HepG2 (cell line): ENCODE data around the gene ABCC2. TPM values are rescaled to one million over a fixed set of nuclear protein-coding genes. Genes with fewer than 3 reads are reported as not detected.

Source experiments
- ASH2L ChIP-seq: fragments of 300-600, 200-600 bp; sonication (generic); IDR thresholded peaks from 2 replicates; pipeline ENCODE4 v1.7.0; 2017; ENCODE audit warnings: low read depth, mild to moderate bottlenecking, moderate library complexity, mixed read lengths, low read length; ENCODE audit not compliant: insufficient read length
- ATF4 ChIP-seq, 2 experiments: fragments of 450-650 bp in 1 of 2; sonication (generic) in 1 of 2; formaldehyde crosslinking; IDR thresholded peaks; 2 replicates each; pipeline versions ENCODE4 v1.5.0 to v1.8.0; 2020 to 2022; ENCODE audit warnings: mild to moderate bottlenecking in 1 of 2, missing genetic modification reagents in 1 of 2
- BRD4 ChIP-seq: sonication (generic); formaldehyde crosslinking; IDR thresholded peaks from 2 replicates; pipeline ENCODE4 v1.4.0; 2020; ENCODE audit warnings: missing genetic modification reagents
- CEBPG ChIP-seq: IDR thresholded peaks from 2 replicates; pipeline ENCODE4 v1.6.1; 2016
- EEA1 ChIP-seq: sonication (generic); formaldehyde crosslinking; IDR thresholded peaks from 2 replicates; pipeline ENCODE4 v1.5.1; 2020; ENCODE audit warnings: mild to moderate bottlenecking, missing genetic modification reagents, borderline replicate concordance
- EED ChIP-seq: sonication (generic); formaldehyde crosslinking; IDR thresholded peaks from 2 replicates; pipeline ENCODE4 v1.5.0; 2020; ENCODE audit warnings: mild to moderate bottlenecking, missing genetic modification reagents
- FOXA1 ChIP-seq, 2 experiments: fragments of 450-650 bp in 1 of 2; sonication (generic) in 1 of 2; formaldehyde crosslinking in 1 of 2; IDR thresholded peaks; 2 replicates each; pipeline versions ENCODE4 v1.4.0 to v1.6.1; 2016 to 2020; ENCODE audit warnings: missing genetic modification reagents in 1 of 2
- GZF1 ChIP-seq: sonication (generic); formaldehyde crosslinking; IDR thresholded peaks from 2 replicates; pipeline ENCODE4 v1.5.1; 2020; ENCODE audit warnings: mild to moderate bottlenecking, missing genetic modification reagents
- IKZF1 ChIP-seq: fragments of 450-650 bp; IDR thresholded peaks from 2 replicates; pipeline ENCODE4 v1.7.1; 2016
- IKZF5 ChIP-seq: IDR thresholded peaks from 2 replicates; pipeline ENCODE4 v1.6.1; 2018; ENCODE audit warnings: missing genetic modification reagents, mild to moderate bottlenecking, missing compliant biosample characterization
- MAFG ChIP-seq: sonication (generic); formaldehyde crosslinking; IDR thresholded peaks from 2 replicates; pipeline ENCODE4 v1.5.1; 2020; ENCODE audit warnings: mild to moderate bottlenecking, missing genetic modification reagents
- MIER2 ChIP-seq: IDR thresholded peaks from 2 replicates; pipeline ENCODE4 v1.6.1; 2016; ENCODE audit warnings: missing biosample characterization, missing genetic modification reagents
- MTA1 ChIP-seq: sonication (generic); formaldehyde crosslinking; IDR thresholded peaks from 2 replicates; pipeline ENCODE4 v1.4.0; 2020; ENCODE audit warnings: missing genetic modification reagents, mild to moderate bottlenecking, borderline replicate concordance
- PLRG1 ChIP-seq: fragments of 450-650 bp; conservative IDR thresholded peaks from 2 replicates; pipeline ENCODE4 v1.6.1; 2016
- SCMH1 ChIP-seq: sonication (generic); formaldehyde crosslinking; IDR thresholded peaks from 2 replicates; pipeline ENCODE4 v1.9.0; 2021; ENCODE audit warnings: missing genetic modification reagents, mild to moderate bottlenecking, borderline replicate concordance
- SIN3A ChIP-seq: IDR thresholded peaks from 2 replicates; pipeline ENCODE4 v1.6.1; 2011; ENCODE audit warnings: low read depth, mild to moderate bottlenecking, control low read depth, low read length, borderline replicate concordance
- ZBTB3 ChIP-seq: sonication (generic); formaldehyde crosslinking; IDR thresholded peaks from 2 replicates; pipeline ENCODE4 v1.4.0; 2020; ENCODE audit warnings: low read depth, mild to moderate bottlenecking, moderate library complexity, missing genetic modification reagents, borderline replicate concordance
- ZGPAT ChIP-seq: IDR thresholded peaks from 2 replicates; pipeline ENCODE4 v1.6.1; 2016; ENCODE audit warnings: mild to moderate bottlenecking
- ZIK1 ChIP-seq: sonication (generic); formaldehyde crosslinking; IDR thresholded peaks from 2 replicates; pipeline ENCODE4 v1.5.0; 2020; ENCODE audit warnings: mild to moderate bottlenecking, low read depth, missing genetic modification reagents, borderline replicate concordance
- ZMYM3 ChIP-seq: sonication (generic); formaldehyde crosslinking; IDR thresholded peaks from 2 replicates; pipeline ENCODE4 v1.5.1; 2020; ENCODE audit warnings: mild to moderate bottlenecking, missing genetic modification reagents
- ZNF12 ChIP-seq: sonication (generic); formaldehyde crosslinking; IDR thresholded peaks from 2 replicates; pipeline ENCODE4 v1.5.0; 2020; ENCODE audit warnings: missing genetic modification reagents
- ZNF121 ChIP-seq: sonication (generic); formaldehyde crosslinking; IDR thresholded peaks from 2 replicates; pipeline ENCODE4 v1.5.0; 2020; ENCODE audit warnings: mild to moderate bottlenecking, missing genetic modification reagents
- ZNF292 ChIP-seq: sonication (generic); formaldehyde crosslinking; IDR thresholded peaks from 2 replicates; pipeline ENCODE4 v1.8.1; 2022; ENCODE audit warnings: mild to moderate bottlenecking, low read depth, missing genetic modification reagents, borderline replicate concordance
- ZNF431 ChIP-seq: sonication (generic); formaldehyde crosslinking; IDR thresholded peaks from 2 replicates; pipeline ENCODE4 v1.9.0; 2022; ENCODE audit warnings: missing genetic modification reagents, low read depth, mild to moderate bottlenecking, borderline replicate concordance
- ZNF451 ChIP-seq: sonication (generic); formaldehyde crosslinking; IDR thresholded peaks from 2 replicates; pipeline ENCODE4 v1.5.0; 2020; ENCODE audit warnings: mild to moderate bottlenecking, missing genetic modification reagents
- ZNF543 ChIP-seq: sonication (generic); formaldehyde crosslinking; IDR thresholded peaks from 2 replicates; pipeline ENCODE4 v1.4.0; 2020; ENCODE audit warnings: mild to moderate bottlenecking, missing genetic modification reagents
- ZNF589 ChIP-seq: sonication (generic); formaldehyde crosslinking; conservative IDR thresholded peaks from 2 replicates; pipeline ENCODE4 v1.8.0; 2022; ENCODE audit warnings: mild to moderate bottlenecking, moderate library complexity, missing genetic modification reagents
- ZNF605 ChIP-seq: sonication (generic); formaldehyde crosslinking; IDR thresholded peaks from 2 replicates; pipeline ENCODE4 v1.8.0; 2022; ENCODE audit warnings: mild to moderate bottlenecking, missing genetic modification reagents
- ZNF660 ChIP-seq: sonication (generic); formaldehyde crosslinking; IDR thresholded peaks from 2 replicates; pipeline ENCODE4 v1.5.1; 2020; ENCODE audit warnings: mild to moderate bottlenecking, low read depth, missing genetic modification reagents, borderline replicate concordance
- ZNF772 ChIP-seq: sonication (generic); formaldehyde crosslinking; IDR thresholded peaks from 2 replicates; pipeline ENCODE4 v1.5.0; 2020; ENCODE audit warnings: mild to moderate bottlenecking, missing genetic modification reagents
- ZSCAN29 ChIP-seq: sonication (generic); formaldehyde crosslinking; conservative IDR thresholded peaks from 2 replicates; pipeline ENCODE4 v1.4.0; 2020; ENCODE audit warnings: mild to moderate bottlenecking, missing genetic modification reagents
- polyA plus RNA-seq, 8 experiments: library from polyadenylated mRNA; depleted of rRNA in 3 of 8; stranded (reverse) in 7 of 8; unstranded in 1 of 8; fragments of >200 nt; fragmentation: Illumina TruSeq in 4 of 8; extraction: Trizol in 4 of 8; gene quantifications; 2 replicates each; pipeline versions ENCODE4 v1.2.1 to v1.2.3, GENCODE V29; 2011 to 2016; ENCODE audit warnings: low read depth in 4 of 8, missing spikeins in 1 of 8, mixed read lengths in 1 of 8; ENCODE audit not compliant: insufficient read depth in 1 of 8
- total RNA-seq, 5 experiments: library from RNA; depleted of rRNA; stranded (reverse); fragments of >200 nt; fragmentation: Illumina TruSeq; extraction: Trizol; gene quantifications; 2 replicates each; pipeline ENCODE4 v1.2.3, GENCODE V29; 2016; ENCODE audit warnings: low read depth in 1 of 5

The ABCC2 gene
- total and polyA plus RNA-seq, 2 of the 13 experiments (the other 11 are each of a cell fraction or from before 2014, with no cell fraction given): 181 to 497 TPM

- TF ChIP-seq ZGPAT (CRISPR knock-in tag): peak; percentile 72
- 0 out of 2 replicates have a peak, but pooled peaks have one; percentile 36 for TF ChIP-seq ZSCAN29 (CRISPR knock-in tag)
- TF ChIP-seq IKZF5 (CRISPR knock-in tag): no peak; the same call in 1 of the 2 replicates
- TF ChIP-seq ZNF605 (CRISPR knock-in tag): no peak
- peak; percentile 88 for TF ChIP-seq ZNF12
- no peak for TF ChIP-seq GZF1 (CRISPR knock-in tag)
- TF ChIP-seq IKZF1: no peak
- no peak for TF ChIP-seq PLRG1
- no peak for TF ChIP-seq ZNF451 (CRISPR knock-in tag)
- 0 out of 4 replicates have a peak, but pooled peaks of 1 of the 2 experiments have one; percentile 31 for TF ChIP-seq ATF4 (CRISPR knock-in tag; IDR thresholded peaks at IDR 0.05)
- peak; percentile 43 for TF ChIP-seq CEBPG (CRISPR knock-in tag)
- TF ChIP-seq ZNF431 (CRISPR knock-in tag): no peak; the same call in 1 of the 2 replicates
- 0 out of 2 replicates have a peak, but pooled peaks have one; percentile 39 for TF ChIP-seq ZNF543 (CRISPR knock-in tag)
- peak; percentile 47; the same call in 1 of the 2 replicates for TF ChIP-seq FOXA1 (IDR thresholded peaks at IDR 0.05)
- TF ChIP-seq FOXA1 (CRISPR knock-in tag; IDR thresholded peaks at IDR 0.05): peak; percentile 68
- TF ChIP-seq ASH2L: peak; percentile 65
- TF ChIP-seq BRD4 (CRISPR knock-in tag): no peak
- no peak for TF ChIP-seq EEA1
- no peak for TF ChIP-seq ZIK1 (CRISPR knock-in tag)
- TF ChIP-seq ZNF772 (CRISPR knock-in tag): no peak
- TF ChIP-seq SIN3A: 0 out of 2 replicates have a peak, but pooled peaks have one; percentile 39
- TF ChIP-seq ZNF660 (CRISPR knock-in tag): no peak
- TF ChIP-seq ZNF121: no peak
- no peak for TF ChIP-seq ZNF292 (CRISPR knock-in tag)
- TF ChIP-seq ZMYM3 (CRISPR knock-in tag): peak; percentile 72
- TF ChIP-seq ZBTB3 (CRISPR knock-in tag): no peak
- TF ChIP-seq ZNF589 (CRISPR knock-in tag): no peak
- TF ChIP-seq MAFG (CRISPR knock-in tag): no peak
- no peak for TF ChIP-seq SCMH1
- TF ChIP-seq EED (CRISPR knock-in tag): no peak
- TF ChIP-seq MTA1 (CRISPR knock-in tag): no peak
- 0 out of 2 replicates have a peak, but pooled peaks have one; percentile 41 for TF ChIP-seq MIER2 (CRISPR knock-in tag)
These were observed 27.8 kb upstream of the ABCC2 start (continued) for GRCh38 chr10:99754670-99755069.
